Upper lobe of left lung (tissue), 6 donors: ENCODE data around the gene STK36. TPM values are rescaled to one million over a fixed set of nuclear protein-coding genes. Genes with fewer than 3 reads are reported as not detected.

ENCODE experiments used
- ATAC-seq, 2 donors: fragments of 200-7000 bp; cut with Tn5 transposase; one replicate each; pipeline ENCODE4 v1.9.1; 2022; ENCODE audit warnings: mild to moderate bottlenecking in 2 of 2, moderate library complexity in 2 of 2; ENCODE audit not compliant: low FRiP score in 2 of 2
- DNase-seq, 2 donors: peaks; one replicate each; pipeline ENCODE4 v3.0.0-alpha.2; 2019 to 2020
- H3K27ac ChIP-seq, 4 donors: fragments of 200-600 bp; sonication (generic); one replicate each; pipeline ENCODE4 v1.5.1; 2016 to 2019
- H3K27me3 ChIP-seq, 4 donors: fragments of 200-600 bp; sonication (generic); one replicate each; pipeline ENCODE4 v1.5.1; 2017 to 2019
- H3K36me3 ChIP-seq, 4 donors: fragments of 200-600 bp; sonication (generic); one replicate each; pipeline ENCODE4 v1.5.1; 2016 to 2019
- H3K4me1 ChIP-seq, 4 donors: fragments of 200-600 bp; sonication (generic); one replicate each; pipeline ENCODE4 v1.5.1; 2018 to 2019
- H3K4me3 ChIP-seq, 4 donors: fragments of 200-600 bp; sonication (generic); one replicate each; pipeline ENCODE4 v1.5.1; 2017 to 2019; ENCODE audit warnings: mild to moderate bottlenecking in 2 of 4, moderate library complexity in 1 of 4
- H3K9me3 ChIP-seq, 4 donors: fragments of 200-600 bp; sonication (generic); one replicate each; pipeline ENCODE4 v1.5.1; 2018 to 2019
- EP300 ChIP-seq, 4 donors: sonication (generic); formaldehyde crosslinking; IDR thresholded peaks; one replicate each; pipeline ENCODE4 v1.5.1; 2017; ENCODE audit warnings: antibody characterized with exemption in 4 of 4, control low read depth in 2 of 4
- POLR2A ChIP-seq, 4 donors: fragments of 450-650 bp; IDR thresholded peaks; one replicate each; pipeline ENCODE4 v1.5.1; 2016 to 2017; ENCODE audit warnings: antibody characterized with exemption in 4 of 4, mild to moderate bottlenecking in 2 of 4
- POLR2AphosphoS5 ChIP-seq, 2 donors: sonication (generic); formaldehyde crosslinking; IDR thresholded peaks; one replicate each; pipeline ENCODE4 v1.5.1; 2017; ENCODE audit warnings: antibody characterized with exemption in 2 of 2
- WGBS, 2 donors: methylation state at CpG; one replicate each; pipeline ENCODE4 v1.1.5; 2017 to 2018; 5-methylcytosine and 5-hydroxymethylcytosine counted together
- total RNA-seq, 6 donors: library from RNA; depleted of rRNA in 4 of 6; stranded (reverse); fragments of >200 nt in 4 of 6; gene quantifications; one replicate each; pipeline versions ENCODE4 v1.1.0 to v1.2.1, GENCODE V29; 2016 to 2021
- TF ChIP-seq, protein P1 (sequence below), 6 experiments: fragments of 450-650 bp in 4 of 6; fragments of 200-600 bp in 2 of 6; sonication (generic) in 2 of 6; IDR thresholded peaks; one replicate each; pipeline ENCODE4 v1.5.1; 2016 to 2019; ENCODE audit warnings: antibody characterized with exemption in 6 of 6
- donor health status: DM: no; HTN: no; CAD: no; lungs with moderate emphysema.
- donor health status: DM: no; HTN: yes; CAD: no; lungs with severe emphysema.

The STK36 gene
- total RNA-seq, 6 donors from 2014 or later, result 21.3 to 153 (median 36.8) TPM

GRCh38 chr2:218748741-218749441 is 77.0 kb downstream of the STK36 start:
- Histone ChIP-seq H3K27me3 (no peaks in the 10 kb centered on the region), H3K36me3 (peaks cover 24 to 91% (median 63%) of the 10 kb centered on the region in 4 donors), H3K4me3 (no peak overlapping the region), H3K9me3 (no peaks in the 10 kb centered on the region), H3K4me1 (peaks cover 0 to 10% (median 4%) of the 10 kb centered on the region in 4 donors), H3K27ac (no peak overlapping the region)
- ATAC-seq (peak in 1 of 2 donors; percentile 39), DNase-seq (no peak)
- 88 to 89% methylated on average over 8 of the region's 8 CpGs for WGBS, 2 donors
- TF ChIP-seq POLR2AphosphoS5 (IDR thresholded peaks at IDR 0.05) (no peak), POLR2A (IDR thresholded peaks at IDR 0.05) (no peak), EP300 (IDR thresholded peaks at IDR 0.05) (no peak)
- TF ChIP-seq, protein P1, sequence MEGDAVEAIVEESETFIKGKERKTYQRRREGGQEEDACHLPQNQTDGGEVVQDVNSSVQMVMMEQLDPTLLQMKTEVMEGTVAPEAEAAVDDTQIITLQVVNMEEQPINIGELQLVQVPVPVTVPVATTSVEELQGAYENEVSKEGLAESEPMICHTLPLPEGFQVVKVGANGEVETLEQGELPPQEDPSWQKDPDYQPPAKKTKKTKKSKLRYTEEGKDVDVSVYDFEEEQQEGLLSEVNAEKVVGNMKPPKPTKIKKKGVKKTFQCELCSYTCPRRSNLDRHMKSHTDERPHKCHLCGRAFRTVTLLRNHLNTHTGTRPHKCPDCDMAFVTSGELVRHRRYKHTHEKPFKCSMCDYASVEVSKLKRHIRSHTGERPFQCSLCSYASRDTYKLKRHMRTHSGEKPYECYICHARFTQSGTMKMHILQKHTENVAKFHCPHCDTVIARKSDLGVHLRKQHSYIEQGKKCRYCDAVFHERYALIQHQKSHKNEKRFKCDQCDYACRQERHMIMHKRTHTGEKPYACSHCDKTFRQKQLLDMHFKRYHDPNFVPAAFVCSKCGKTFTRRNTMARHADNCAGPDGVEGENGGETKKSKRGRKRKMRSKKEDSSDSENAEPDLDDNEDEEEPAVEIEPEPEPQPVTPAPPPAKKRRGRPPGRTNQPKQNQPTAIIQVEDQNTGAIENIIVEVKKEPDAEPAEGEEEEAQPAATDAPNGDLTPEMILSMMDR (IDR thresholded peaks at IDR 0.05), result no peak

Other genes with a start within 250 kb of the STK36 start
- 10 to 100 TPM in 4 of 6 donors, 1 to 10 TPM in 2; 9.0 to 31.4 (median 13.1) TPM for gene USP37, start 103.7 kb upstream of the STK36 start, total RNA-seq
- 10 to 100 TPM; 24.2 to 51.3 (median 35.9) TPM for gene CNOT9, start 103.2 kb upstream of the STK36 start, total RNA-seq
- under 1 TPM in 4 of 6 donors, not detected in 2; 0.30 to 0.98 (median 0.37) TPM for gene PLCD4, start 64.2 kb upstream of the STK36 start, total RNA-seq
- gene ZNF142, start 12.5 kb upstream of the STK36 start, total RNA-seq, result 10 to 100 TPM; 17.1 to 58.7 (median 24.6) TPM
- 100 to 1,000 TPM in 1 of 6 donors, 10 to 100 TPM in 5; 18.2 to 128 (median 32.2) TPM for gene BCS1L, start 12.4 kb upstream of the STK36 start, total RNA-seq
- gene RNF25, start 84 bp upstream of the STK36 start, total RNA-seq, result 10 to 100 TPM in 5 of 6 donors, 1 to 10 TPM in 1; 7.3 to 25.7 (median 17.8) TPM
- 10 to 100 TPM; 21.1 to 46.1 (median 31.7) TPM for gene TTLL4, start 38.7 kb downstream of the STK36 start, total RNA-seq
- 100 to 1,000 TPM in 5 of 6 donors, 10 to 100 TPM in 1; 70.1 to 178 (median 160) TPM for gene CYP27A1, start 110.1 kb downstream of the STK36 start, total RNA-seq
- not detected for gene PRKAG3, start 159.7 kb downstream of the STK36 start, total RNA-seq
- 1 to 10 TPM in 1 of 6 donors, under 1 TPM in 2, not detected in 3; 0.31 to 4.2 (median 0.44) TPM for gene WNT6, start 187.7 kb downstream of the STK36 start, total RNA-seq
- gene WNT10A, start 208.8 kb downstream of the STK36 start, total RNA-seq, result 1 to 10 TPM in 1 of 6 donors, under 1 TPM in 3, not detected in 2; 0.15 to 1.0 (median 0.55) TPM